ENCODE results near the gene TMEM191C.
"Not testable (repeated sequence)": the region's sequence is repeated elsewhere in the genome, so short reads cannot be mapped to it uniquely, and the experiment has no call there.

GRCh38 chr22:21424084-21424709 lies 43.0 kb upstream of the TMEM191C start:
- TF ChIP-seq CTCF (conservative IDR thresholded peaks at IDR 0.05; ENCODE audit: low read depth, low read length); RAD21 (IDR thresholded peaks at IDR 0.05; ENCODE audit: low read length); RCOR1 (IDR thresholded peaks at IDR 0.05; ENCODE audit: insufficient replicate concordance, low read length); POLR2A (IDR thresholded peaks at IDR 0.05; ENCODE audit: low read depth, low read length); MAFK (IDR thresholded peaks at IDR 0.05; ENCODE audit: low read depth, low read length); MAZ (IDR thresholded peaks at IDR 0.05; ENCODE audit: borderline replicate concordance, low read depth, low read length); CEBPB (IDR thresholded peaks at IDR 0.05; ENCODE audit: low read depth, low read length); CHD1 (IDR thresholded peaks at IDR 0.05; ENCODE audit: low read depth, low read length); SMC3 (IDR thresholded peaks at IDR 0.05; ENCODE audit: low read depth, low read length); RFX5 (IDR thresholded peaks at IDR 0.05; ENCODE audit: low read depth, low read length); BHLHE40 (IDR thresholded peaks at IDR 0.05; ENCODE audit: low read depth, low read length); FOS (IDR thresholded peaks at IDR 0.05; ENCODE audit: low read depth, low read length): not testable (repeated sequence)
